ENCODE measurements around the gene AURKA.

- TF ChIP-seq, protein P1, sequence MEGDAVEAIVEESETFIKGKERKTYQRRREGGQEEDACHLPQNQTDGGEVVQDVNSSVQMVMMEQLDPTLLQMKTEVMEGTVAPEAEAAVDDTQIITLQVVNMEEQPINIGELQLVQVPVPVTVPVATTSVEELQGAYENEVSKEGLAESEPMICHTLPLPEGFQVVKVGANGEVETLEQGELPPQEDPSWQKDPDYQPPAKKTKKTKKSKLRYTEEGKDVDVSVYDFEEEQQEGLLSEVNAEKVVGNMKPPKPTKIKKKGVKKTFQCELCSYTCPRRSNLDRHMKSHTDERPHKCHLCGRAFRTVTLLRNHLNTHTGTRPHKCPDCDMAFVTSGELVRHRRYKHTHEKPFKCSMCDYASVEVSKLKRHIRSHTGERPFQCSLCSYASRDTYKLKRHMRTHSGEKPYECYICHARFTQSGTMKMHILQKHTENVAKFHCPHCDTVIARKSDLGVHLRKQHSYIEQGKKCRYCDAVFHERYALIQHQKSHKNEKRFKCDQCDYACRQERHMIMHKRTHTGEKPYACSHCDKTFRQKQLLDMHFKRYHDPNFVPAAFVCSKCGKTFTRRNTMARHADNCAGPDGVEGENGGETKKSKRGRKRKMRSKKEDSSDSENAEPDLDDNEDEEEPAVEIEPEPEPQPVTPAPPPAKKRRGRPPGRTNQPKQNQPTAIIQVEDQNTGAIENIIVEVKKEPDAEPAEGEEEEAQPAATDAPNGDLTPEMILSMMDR (IDR thresholded peaks at IDR 0.05): no peak
- no peak for TF ChIP-seq POLR2A (IDR thresholded peaks at IDR 0.05)
These were observed 48.5 kb upstream of the AURKA start for GRCh38 chr20:56440346-56441007.

All from thyroid gland (tissue), 4 donors.